Skeletal muscle satellite cell (primary cell): Measurements from ENCODE around the gene MYO16.
"Not testable (repeated sequence)": the region's sequence is repeated elsewhere in the genome, so short reads cannot be mapped to it uniquely, and the experiment has no call there.

Experiments
- H3K27me3 ChIP-seq: 2 replicates; pipeline ENCODE4 v1.7.0; 2013; ENCODE audit warnings: low read length; ENCODE audit not compliant: control insufficient read depth, insufficient read depth
- H3K36me3 ChIP-seq: 2 replicates; pipeline ENCODE4 v1.7.0; 2013; ENCODE audit warnings: mild to moderate bottlenecking, control low read depth, low read length; ENCODE audit not compliant: insufficient read depth
- H3K4me1 ChIP-seq: 2 replicates; pipeline ENCODE4 v1.7.0; 2013; ENCODE audit warnings: low read length; ENCODE audit not compliant: control insufficient read depth, insufficient read depth
- H3K4me2 ChIP-seq: 2 replicates; pipeline ENCODE4 v1.7.0; 2013; ENCODE audit warnings: mild to moderate bottlenecking, low read length
- H3K4me3 ChIP-seq: 2 replicates; pipeline ENCODE4 v1.7.0; 2013; ENCODE audit warnings: low read length
- H3K9ac ChIP-seq: 2 replicates; pipeline ENCODE4 v1.7.0; 2013; ENCODE audit warnings: mild to moderate bottlenecking, low read depth, low read length, moderate library complexity
- H3K9me3 ChIP-seq: replicated peaks from 2 replicates; pipeline ENCODE4 v1.7.0; 2013; ENCODE audit warnings: mild to moderate bottlenecking, control low read depth, low read length

MYO16 gene

DNA sequence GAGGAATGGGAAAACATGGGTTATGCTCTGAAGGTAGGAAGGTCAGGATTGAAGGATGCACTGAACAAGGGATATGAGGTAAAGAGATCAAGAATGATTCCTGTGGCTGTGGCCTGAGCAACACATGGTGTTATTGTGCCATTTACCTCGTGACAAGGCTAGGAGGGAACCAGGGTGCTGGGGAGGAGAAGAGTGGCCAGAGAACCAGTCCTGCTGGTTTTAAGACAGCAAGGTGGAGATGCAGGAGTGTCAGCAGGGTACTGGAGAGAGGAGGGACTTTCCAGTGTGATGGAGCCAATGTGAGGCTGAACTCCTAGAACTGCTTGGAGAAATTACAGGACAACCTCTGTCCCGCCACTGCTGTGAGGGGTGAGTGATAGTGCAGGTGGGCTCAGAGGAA lies 282.4 kb downstream of the MYO16 start:
- no peak overlapping the region for H3K9ac ChIP-seq
- H3K27me3 ChIP-seq, result peaks cover 39% of the 10 kb centered on the region
- peaks cover 13% of the 10 kb centered on the region for H3K4me1 ChIP-seq
- H3K4me2 ChIP-seq, result no peak overlapping the region
- H3K4me3 ChIP-seq, result no peak overlapping the region
- H3K36me3 ChIP-seq, result no peaks in the 10 kb centered on the region
- H3K9me3 ChIP-seq, result no peaks in the 10 kb centered on the region

GRCh38 chr13:108913731-108914130 lies 284.3 kb downstream of the MYO16 start:
- Histone ChIP-seq H3K4me1 (peaks cover 20% of the 10 kb centered on the region), H3K27me3 (peaks cover 38% of the 10 kb centered on the region)
- H3K4me3 ChIP-seq, H3K4me2 ChIP-seq, H3K36me3 ChIP-seq, H3K9ac ChIP-seq, H3K9me3 ChIP-seq: not testable (repeated sequence)

- H3K9me3 ChIP-seq, result no peaks in the 10 kb centered on the region
- no peaks in the 10 kb centered on the region for H3K36me3 ChIP-seq
- peak overlapping the region; percentile 58 for H3K9ac ChIP-seq
- peak overlapping the region; percentile 60 for H3K4me2 ChIP-seq
- peaks cover 31% of the 10 kb centered on the region for H3K27me3 ChIP-seq
- H3K4me1 ChIP-seq, result peaks cover 30% of the 10 kb centered on the region
- H3K4me3 ChIP-seq, result no peak overlapping the region
Measured at GRCh38 chr13:108915095-108915633, 285.8 kb downstream of the MYO16 start.

- no peak overlapping the region for H3K4me3 ChIP-seq
Measured at GRCh38 chr13:108915634-108916512, 286.5 kb downstream of the MYO16 start.

GRCh38 chr13:108917581-108917980 lies 288.2 kb downstream of the MYO16 start:
- Histone ChIP-seq H3K9me3 (no peaks in the 10 kb centered on the region), H3K4me3 (no peak overlapping the region), H3K4me1 (peaks cover 30% of the 10 kb centered on the region), H3K36me3 (no peaks in the 10 kb centered on the region), H3K9ac (no peak overlapping the region), H3K27me3 (peaks cover 13% of the 10 kb centered on the region), H3K4me2 (no peak overlapping the region)

More at GRCh38 chr13:108915634-108916512, 286.5 kb downstream of the MYO16 start:
- Histone ChIP-seq H3K4me2 (peak overlapping the region; percentile 60), H3K4me1 (peaks cover 30% of the 10 kb centered on the region), H3K9ac (peak overlapping the region; percentile 58), H3K9me3 (no peaks in the 10 kb centered on the region), H3K27me3 (peaks cover 25% of the 10 kb centered on the region), H3K36me3 (no peaks in the 10 kb centered on the region)

- H3K4me3 ChIP-seq, result no peak overlapping the region
- H3K36me3 ChIP-seq, result no peaks in the 10 kb centered on the region
- peak overlapping the region; percentile 46 for H3K4me2 ChIP-seq
- H3K4me1 ChIP-seq, result peaks cover 30% of the 10 kb centered on the region
- no peaks in the 10 kb centered on the region for H3K9me3 ChIP-seq
- no peak overlapping the region for H3K9ac ChIP-seq
- H3K27me3 ChIP-seq, result peaks cover 12% of the 10 kb centered on the region
Measured at GRCh38 chr13:108919036-108919907, 289.9 kb downstream of the MYO16 start.

DNA sequence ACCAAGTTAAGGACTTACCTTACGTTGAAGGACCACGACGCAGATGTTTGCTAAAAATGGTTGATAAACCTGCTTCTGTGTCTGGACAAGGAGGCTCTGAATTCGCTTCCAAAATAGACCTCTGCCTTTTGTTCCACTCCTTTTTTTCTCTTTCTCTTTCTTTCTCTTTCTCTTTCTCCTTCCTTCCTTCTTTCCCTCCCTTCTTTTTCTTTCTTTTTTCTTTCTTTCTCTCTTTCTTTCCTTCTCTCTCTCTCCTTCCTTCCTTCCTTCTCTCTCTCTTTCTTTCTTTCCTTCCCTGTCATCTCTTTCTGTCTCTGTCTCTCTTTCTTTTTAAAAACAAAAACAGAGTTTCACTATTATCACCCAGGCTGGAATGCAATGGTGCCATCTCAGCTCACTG lies 290.7 kb downstream of the MYO16 start:
- H3K9ac ChIP-seq, result no peak overlapping the region
- no peaks in the 10 kb centered on the region for H3K36me3 ChIP-seq
- peaks cover 17% of the 10 kb centered on the region for H3K27me3 ChIP-seq
- no peak overlapping the region for H3K4me3 ChIP-seq
- no peaks in the 10 kb centered on the region for H3K9me3 ChIP-seq
- no peak overlapping the region for H3K4me2 ChIP-seq
- peaks cover 27% of the 10 kb centered on the region for H3K4me1 ChIP-seq

- Histone ChIP-seq H3K9me3 (no peaks in the 10 kb centered on the region), H3K4me3 (no peak overlapping the region), H3K36me3 (no peaks in the 10 kb centered on the region), H3K4me2 (no peak overlapping the region), H3K27me3 (peaks cover 22% of the 10 kb centered on the region), H3K4me1 (peaks cover 17% of the 10 kb centered on the region), H3K9ac (no peak overlapping the region)
Measured at GRCh38 chr13:108921238-108921637, 291.8 kb downstream of the MYO16 start.

GRCh38 chr13:108922108-108922507 lies 292.7 kb downstream of the MYO16 start:
- no peak overlapping the region for H3K4me2 ChIP-seq
- H3K4me1 ChIP-seq, result peaks cover 14% of the 10 kb centered on the region
- no peak overlapping the region for H3K9ac ChIP-seq
- H3K36me3 ChIP-seq, result no peaks in the 10 kb centered on the region
- no peaks in the 10 kb centered on the region for H3K9me3 ChIP-seq
- H3K27me3 ChIP-seq, result peaks cover 27% of the 10 kb centered on the region
- H3K4me3 ChIP-seq, result no peak overlapping the region

DNA sequence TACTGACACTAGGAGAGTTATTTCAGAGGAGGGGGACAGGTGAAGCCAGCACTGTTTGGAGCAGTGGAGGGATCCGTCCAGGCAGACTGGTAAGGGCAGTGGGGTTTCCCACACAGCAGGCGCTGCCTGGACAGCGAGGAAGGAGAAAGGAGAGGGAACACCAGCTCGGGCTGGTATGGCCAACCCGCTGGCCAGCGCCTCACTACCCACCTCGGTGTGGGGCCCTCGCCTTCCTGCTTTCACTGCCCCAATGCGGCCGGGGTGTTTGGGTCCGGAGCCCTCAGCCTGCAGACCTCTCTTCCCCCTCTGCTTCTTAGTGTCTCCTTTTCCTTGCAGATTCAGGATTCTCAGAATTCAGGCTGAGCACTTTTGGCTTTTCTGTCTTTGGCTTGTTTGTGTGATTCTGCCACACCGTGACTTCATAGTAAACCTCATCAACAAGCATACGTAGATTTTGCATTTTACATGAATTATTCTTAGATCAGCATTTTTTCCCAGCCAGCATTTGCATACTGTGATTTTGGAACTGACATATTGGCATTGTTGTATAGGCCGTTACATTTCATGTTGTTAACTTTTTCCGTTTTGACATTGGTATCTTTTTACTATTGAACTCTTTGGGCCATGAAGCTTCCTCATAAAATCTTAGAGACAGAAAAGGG lies 294.1 kb downstream of the MYO16 start:
- Histone ChIP-seq H3K27me3 (peaks cover 34% of the 10 kb centered on the region), H3K4me3 (no peak overlapping the region), H3K4me1 (peaks cover 11% of the 10 kb centered on the region), H3K9ac (no peak overlapping the region), H3K36me3 (no peaks in the 10 kb centered on the region), H3K9me3 (no peaks in the 10 kb centered on the region), H3K4me2 (no peak overlapping the region)

DNA sequence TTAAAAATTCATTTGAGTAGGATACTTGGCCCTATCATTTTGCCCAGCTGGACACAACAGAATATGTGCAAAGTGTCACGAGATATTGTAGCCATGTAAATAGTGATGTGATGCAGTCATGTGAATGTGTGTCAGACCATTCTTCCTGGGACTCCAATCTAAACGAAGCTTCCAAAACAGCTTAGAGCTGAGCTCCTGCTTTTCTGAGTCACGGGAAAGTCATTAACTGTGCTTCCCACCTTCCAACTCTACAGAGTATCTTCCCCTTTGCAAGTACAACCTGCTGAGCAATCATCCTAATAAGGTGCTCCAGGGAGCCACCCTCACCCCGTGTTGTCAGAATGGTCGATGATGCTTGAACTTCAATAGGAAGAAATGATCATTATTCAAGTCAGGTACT lies 294.7 kb downstream of the MYO16 start:
- Histone ChIP-seq H3K4me1 (peaks cover 9% of the 10 kb centered on the region), H3K9ac (no peak overlapping the region), H3K4me3 (no peak overlapping the region), H3K4me2 (no peak overlapping the region), H3K27me3 (peaks cover 38% of the 10 kb centered on the region), H3K9me3 (no peaks in the 10 kb centered on the region), H3K36me3 (no peaks in the 10 kb centered on the region)
